GM23338 (cell line): ENCODE measurements around the gene MAP3K4. TPM values are rescaled to one million over a fixed set of nuclear protein-coding genes. Genes with fewer than 3 reads are reported as not detected.

Experiments
- ATAC-seq: fragments of 200-7000 bp; cut with Tn5 transposase; 3 replicates; pipeline ENCODE4 v1.9.1; 2020
- DNase-seq: peaks from one replicate; pipeline ENCODE4 v3.0.0-alpha.2; 2015; ENCODE audit warnings: low spot score
- H2AFZ ChIP-seq: fragments of 200-600 bp; sonication (generic); 2 replicates; pipeline ENCODE4 v1.8.0; 2016; ENCODE audit warnings: antibody characterized with exemption, mild to moderate bottlenecking, moderate library complexity
- H3F3A ChIP-seq: fragments of 200-600 bp; sonication (generic); replicated peaks from 2 replicates; pipeline ENCODE4 v1.8.0; 2017; ENCODE audit warnings: antibody characterized with exemption, mixed run types, low read depth
- H3K27ac ChIP-seq: fragments of 200-600 bp; sonication (generic); 2 replicates; pipeline ENCODE4 v1.6.1; 2016; ENCODE audit warnings: low read depth
- H3K27me3 ChIP-seq: fragments of 200-600 bp; sonication (generic); 2 replicates; pipeline ENCODE4 v1.8.0; 2016; ENCODE audit warnings: mild to moderate bottlenecking, mixed run types, moderate library complexity; ENCODE audit not compliant: insufficient read depth
- H3K36me3 ChIP-seq: fragments of 200-600 bp; sonication (generic); 2 replicates; pipeline ENCODE4 v1.8.0; 2016; ENCODE audit warnings: mild to moderate bottlenecking; ENCODE audit not compliant: insufficient read depth
- H3K4me1 ChIP-seq: fragments of 200-600 bp; sonication (generic); 2 replicates; pipeline ENCODE4 v1.8.0; 2016; ENCODE audit warnings: mild to moderate bottlenecking, moderate library complexity; ENCODE audit not compliant: insufficient read depth
- H3K4me2 ChIP-seq: fragments of 200-600 bp; sonication (generic); 2 replicates; pipeline ENCODE4 v1.7.1; 2017; ENCODE audit warnings: mixed run types
- H3K4me3 ChIP-seq: fragments of 200-600 bp; sonication (generic); 2 replicates; pipeline ENCODE4 v1.6.1; 2016; ENCODE audit warnings: mixed run types
- H3K79me2 ChIP-seq: fragments of 200-600 bp; sonication (generic); replicated peaks from 2 replicates; pipeline ENCODE4 v1.8.0; 2017; ENCODE audit warnings: mild to moderate bottlenecking; ENCODE audit not compliant: insufficient read depth
- H3K9me2 ChIP-seq: fragments of 200-600 bp; sonication (generic); 2 replicates; pipeline ENCODE4 v1.8.0; 2017; ENCODE audit not compliant: insufficient read depth
- H4K20me1 ChIP-seq: fragments of 200-600 bp; sonication (generic); replicated peaks from 2 replicates; pipeline ENCODE4 v1.8.0; 2017; ENCODE audit warnings: mild to moderate bottlenecking; ENCODE audit not compliant: insufficient read depth
- H3K27ac Mint-ChIP-seq: 2 replicates; pipeline ENCODE4 v1.8.0; 2020; ENCODE audit warnings: inconsistent platforms, mild to moderate bottlenecking, moderate library complexity, mixed read lengths
- H3K27me3 Mint-ChIP-seq: 3 replicates; pipeline ENCODE4 v1.8.0; 2022; ENCODE audit warnings: low read depth, mild to moderate bottlenecking, moderate library complexity, mixed read lengths, inconsistent platforms; ENCODE audit not compliant: insufficient read depth, poor library complexity
- H3K36me3 Mint-ChIP-seq: 3 replicates; pipeline ENCODE4 v1.8.0; 2021; ENCODE audit warnings: low read depth, mild to moderate bottlenecking, inconsistent platforms, moderate library complexity, mixed read lengths
- H3K4me1 Mint-ChIP-seq: 3 replicates; pipeline ENCODE4 v1.8.0; 2020; ENCODE audit warnings: mild to moderate bottlenecking, inconsistent platforms, mixed read lengths
- H3K4me3 Mint-ChIP-seq: 3 replicates; pipeline ENCODE4 v1.8.0; 2021; ENCODE audit warnings: moderate library complexity, mild to moderate bottlenecking, inconsistent platforms, mixed read lengths
- H3K9me3 Mint-ChIP-seq: 3 replicates; pipeline ENCODE4 v1.8.0; 2020; ENCODE audit warnings: moderate library complexity, mild to moderate bottlenecking, inconsistent platforms, mixed read lengths
- CREB1 ChIP-seq: fragments of 250-450 bp; sonication (Bioruptor Pico); IDR thresholded peaks from 2 replicates; pipeline ENCODE4 v1.5.0; 2020; ENCODE audit warnings: low read depth, mild to moderate bottlenecking, moderate library complexity
- EZH2 ChIP-seq: fragments of 200-600 bp; sonication (generic); IDR thresholded peaks from one replicate; pipeline ENCODE4 v1.8.0; 2017; ENCODE audit warnings: antibody characterized with exemption, mild to moderate bottlenecking, low read depth; ENCODE audit not compliant: unreplicated experiment
- JUNB ChIP-seq: IDR thresholded peaks from one replicate; pipeline ENCODE4 v1.6.1; 2016; ENCODE audit warnings: antibody characterized with exemption; ENCODE audit not compliant: unreplicated experiment
- NANOG ChIP-seq: IDR thresholded peaks from 2 replicates; pipeline ENCODE4 v1.6.1; 2016; ENCODE audit warnings: antibody characterized with exemption, borderline replicate concordance
- POLR2AphosphoS5 ChIP-seq: IDR thresholded peaks from 2 replicates; pipeline ENCODE4 v1.6.1; 2016; ENCODE audit warnings: antibody characterized with exemption, low read depth
- ZNF331 ChIP-seq: fragments of 250-450 bp; sonication (Bioruptor Pico); IDR thresholded peaks from 2 replicates; pipeline ENCODE4 v1.5.0; 2020; ENCODE audit warnings: low read depth, mild to moderate bottlenecking, moderate library complexity
- polyA plus RNA-seq: library from polyadenylated mRNA; unstranded; fragments of >200 nt; fragmentation: Nextera tagmentation; extraction: Ambion mirVana; gene quantifications from 2 replicates; pipeline ENCODE4 v1.2.1, GENCODE V29; 2016
- total RNA-seq: library from RNA; depleted of rRNA; stranded (reverse); fragments of >200 nt; shearing (Covaris generic); gene quantifications from 2 replicates; pipeline ENCODE4 v1.2.3, GENCODE V29; 2014
- TF ChIP-seq, protein P1 (sequence below): IDR thresholded peaks from 2 replicates; pipeline ENCODE4 v1.6.1; 2016; ENCODE audit warnings: antibody characterized with exemption
- TF ChIP-seq, protein P2 (sequence below): fragments of 250-450 bp; sonication (Bioruptor Pico); IDR thresholded peaks from 2 replicates; pipeline ENCODE4 v1.5.0; 2020; ENCODE audit warnings: mild to moderate bottlenecking, moderate library complexity

Gene MAP3K4
- total and polyA plus RNA-seq, 2 experiments from 2014 or later = 44.4 to 48.8 TPM

- TF ChIP-seq JUNB (no peak), NANOG (no peak)
- TF ChIP-seq, protein P1, sequence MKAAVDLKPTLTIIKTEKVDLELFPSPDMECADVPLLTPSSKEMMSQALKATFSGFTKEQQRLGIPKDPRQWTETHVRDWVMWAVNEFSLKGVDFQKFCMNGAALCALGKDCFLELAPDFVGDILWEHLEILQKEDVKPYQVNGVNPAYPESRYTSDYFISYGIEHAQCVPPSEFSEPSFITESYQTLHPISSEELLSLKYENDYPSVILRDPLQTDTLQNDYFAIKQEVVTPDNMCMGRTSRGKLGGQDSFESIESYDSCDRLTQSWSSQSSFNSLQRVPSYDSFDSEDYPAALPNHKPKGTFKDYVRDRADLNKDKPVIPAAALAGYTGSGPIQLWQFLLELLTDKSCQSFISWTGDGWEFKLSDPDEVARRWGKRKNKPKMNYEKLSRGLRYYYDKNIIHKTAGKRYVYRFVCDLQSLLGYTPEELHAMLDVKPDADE = no peak
- Histone ChIP-seq H3K9me2 (no peaks in the 10 kb centered on the region), H3K27me3 (no peaks in the 10 kb centered on the region), H3K36me3 (no peaks in the 10 kb centered on the region; the same call in 1 of the 2 replicates), H4K20me1 (0 out of 2 replicates have a peak, but pooled peaks cover 3% of the 10 kb centered on the region), H3K4me1 (peaks cover 6% of the 10 kb centered on the region), H3F3A (no peaks in the 10 kb centered on the region), H3K27ac (0 out of 2 replicates have a peak overlapping the region, but pooled peaks have one; percentile 27), H3K4me2 (no peak overlapping the region), H3K4me3 (no peak overlapping the region), H3K79me2 (peaks cover 43% of the 10 kb centered on the region), H2AFZ (no peak overlapping the region)
- Mint-ChIP-seq H3K9me3 (no peaks in the 10 kb centered on the region), H3K36me3 (peaks cover 4% of the 10 kb centered on the region; the same call in 2 of the 3 replicates), H3K4me3 (no peak overlapping the region), H3K27ac (no peak overlapping the region; the same call in 1 of the 2 replicates), H3K4me1 (peaks cover 20% of the 10 kb centered on the region; the same call in 2 of the 3 replicates), H3K27me3 (no peaks in the 10 kb centered on the region)
- ATAC-seq (no peak), DNase-seq (no peak)
These were observed 65.8 kb downstream of the MAP3K4 start for GRCh38 chr6:161057103-161058091.

GRCh38 chr6:161058741-161059140 is 67.2 kb downstream of the MAP3K4 start:
- peaks cover 23% of the 10 kb centered on the region; the same call in 2 of the 3 replicates for H3K4me1 Mint-ChIP-seq
- no peaks in the 10 kb centered on the region for H3F3A ChIP-seq
- ATAC-seq (no peak), DNase-seq (no peak)
- H3K36me3 ChIP-seq = no peaks in the 10 kb centered on the region; the same call in 1 of the 2 replicates
- no peak overlapping the region for H3K27ac ChIP-seq
- H3K9me2 ChIP-seq = no peaks in the 10 kb centered on the region
- peaks cover 6% of the 10 kb centered on the region for H3K4me1 ChIP-seq
- H3K9me3 Mint-ChIP-seq = no peaks in the 10 kb centered on the region
- H3K4me3 ChIP-seq = no peak overlapping the region
- no peak overlapping the region for H3K4me3 Mint-ChIP-seq
- H3K79me2 ChIP-seq = peaks cover 54% of the 10 kb centered on the region
- H4K20me1 ChIP-seq = 0 out of 2 replicates have a peak, but pooled peaks cover 3% of the 10 kb centered on the region
- H3K36me3 Mint-ChIP-seq = peaks cover 4% of the 10 kb centered on the region; the same call in 2 of the 3 replicates
- no peaks in the 10 kb centered on the region for H3K27me3 ChIP-seq
- H3K27me3 Mint-ChIP-seq = no peaks in the 10 kb centered on the region
- no peak overlapping the region for H2AFZ ChIP-seq
- no peak overlapping the region for H3K4me2 ChIP-seq
- H3K27ac Mint-ChIP-seq = no peak overlapping the region
- no peak for TF ChIP-seq ZNF331
- TF ChIP-seq, protein P2, sequence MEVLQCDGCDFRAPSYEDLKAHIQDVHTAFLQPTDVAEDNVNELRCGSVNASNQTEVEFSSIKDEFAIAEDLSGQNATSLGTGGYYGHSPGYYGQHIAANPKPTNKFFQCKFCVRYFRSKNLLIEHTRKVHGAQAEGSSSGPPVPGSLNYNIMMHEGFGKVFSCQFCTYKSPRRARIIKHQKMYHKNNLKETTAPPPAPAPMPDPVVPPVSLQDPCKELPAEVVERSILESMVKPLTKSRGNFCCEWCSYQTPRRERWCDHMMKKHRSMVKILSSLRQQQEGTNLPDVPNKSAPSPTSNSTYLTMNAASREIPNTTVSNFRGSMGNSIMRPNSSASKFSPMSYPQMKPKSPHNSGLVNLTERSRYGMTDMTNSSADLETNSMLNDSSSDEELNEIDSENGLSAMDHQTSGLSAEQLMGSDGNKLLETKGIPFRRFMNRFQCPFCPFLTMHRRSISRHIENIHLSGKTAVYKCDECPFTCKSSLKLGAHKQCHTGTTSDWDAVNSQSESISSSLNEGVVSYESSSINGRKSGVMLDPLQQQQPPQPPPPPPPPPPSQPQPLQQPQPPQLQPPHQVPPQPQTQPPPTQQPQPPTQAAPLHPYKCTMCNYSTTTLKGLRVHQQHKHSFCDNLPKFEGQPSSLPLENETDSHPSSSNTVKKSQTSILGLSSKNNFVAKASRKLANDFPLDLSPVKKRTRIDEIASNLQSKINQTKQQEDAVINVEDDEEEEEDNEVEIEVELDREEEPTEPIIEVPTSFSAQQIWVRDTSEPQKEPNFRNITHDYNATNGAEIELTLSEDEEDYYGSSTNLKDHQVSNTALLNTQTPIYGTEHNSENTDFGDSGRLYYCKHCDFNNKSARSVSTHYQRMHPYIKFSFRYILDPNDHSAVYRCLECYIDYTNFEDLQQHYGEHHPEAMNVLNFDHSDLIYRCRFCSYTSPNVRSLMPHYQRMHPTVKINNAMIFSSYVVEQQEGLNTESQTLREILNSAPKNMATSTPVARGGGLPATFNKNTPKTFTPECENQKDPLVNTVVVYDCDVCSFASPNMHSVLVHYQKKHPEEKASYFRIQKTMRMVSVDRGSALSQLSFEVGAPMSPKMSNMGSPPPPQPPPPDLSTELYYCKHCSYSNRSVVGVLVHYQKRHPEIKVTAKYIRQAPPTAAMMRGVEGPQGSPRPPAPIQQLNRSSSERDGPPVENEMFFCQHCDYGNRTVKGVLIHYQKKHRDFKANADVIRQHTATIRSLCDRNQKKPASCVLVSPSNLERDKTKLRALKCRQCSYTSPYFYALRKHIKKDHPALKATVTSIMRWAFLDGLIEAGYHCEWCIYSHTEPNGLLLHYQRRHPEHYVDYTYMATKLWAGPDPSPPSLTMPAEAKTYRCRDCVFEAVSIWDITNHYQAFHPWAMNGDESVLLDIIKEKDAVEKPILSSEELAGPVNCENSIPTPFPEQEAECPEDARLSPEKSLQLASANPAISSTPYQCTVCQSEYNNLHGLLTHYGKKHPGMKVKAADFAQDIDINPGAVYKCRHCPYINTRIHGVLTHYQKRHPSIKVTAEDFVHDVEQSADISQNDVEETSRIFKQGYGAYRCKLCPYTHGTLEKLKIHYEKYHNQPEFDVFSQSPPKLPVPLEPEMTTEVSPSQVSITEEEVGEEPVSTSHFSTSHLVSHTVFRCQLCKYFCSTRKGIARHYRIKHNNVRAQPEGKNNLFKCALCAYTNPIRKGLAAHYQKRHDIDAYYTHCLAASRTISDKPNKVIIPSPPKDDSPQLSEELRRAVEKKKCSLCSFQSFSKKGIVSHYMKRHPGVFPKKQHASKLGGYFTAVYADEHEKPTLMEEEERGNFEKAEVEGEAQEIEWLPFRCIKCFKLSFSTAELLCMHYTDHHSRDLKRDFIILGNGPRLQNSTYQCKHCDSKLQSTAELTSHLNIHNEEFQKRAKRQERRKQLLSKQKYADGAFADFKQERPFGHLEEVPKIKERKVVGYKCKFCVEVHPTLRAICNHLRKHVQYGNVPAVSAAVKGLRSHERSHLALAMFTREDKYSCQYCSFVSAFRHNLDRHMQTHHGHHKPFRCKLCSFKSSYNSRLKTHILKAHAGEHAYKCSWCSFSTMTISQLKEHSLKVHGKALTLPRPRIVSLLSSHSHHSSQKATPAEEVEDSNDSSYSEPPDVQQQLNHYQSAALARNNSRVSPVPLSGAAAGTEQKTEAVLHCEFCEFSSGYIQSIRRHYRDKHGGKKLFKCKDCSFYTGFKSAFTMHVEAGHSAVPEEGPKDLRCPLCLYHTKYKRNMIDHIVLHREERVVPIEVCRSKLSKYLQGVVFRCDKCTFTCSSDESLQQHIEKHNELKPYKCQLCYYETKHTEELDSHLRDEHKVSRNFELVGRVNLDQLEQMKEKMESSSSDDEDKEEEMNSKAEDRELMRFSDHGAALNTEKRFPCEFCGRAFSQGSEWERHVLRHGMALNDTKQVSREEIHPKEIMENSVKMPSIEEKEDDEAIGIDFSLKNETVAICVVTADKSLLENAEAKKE (CRISPR knock-in tag) = no peak
- TF ChIP-seq, protein P1 = no peak
- TF ChIP-seq JUNB = no peak
- no peak for TF ChIP-seq CREB1 (CRISPR knock-in tag)
- TF ChIP-seq POLR2AphosphoS5 = no peak
- no peak for TF ChIP-seq EZH2
